B cell (primary cell): ENCODE measurements around the gene RIMBP2. TPM values are rescaled to one million over a fixed set of nuclear protein-coding genes. Genes with fewer than 3 reads are reported as not detected.

Experiments used
- ATAC-seq: fragments of 200-7000 bp; cut with Tn5 transposase; one replicate; pipeline ENCODE4 v1.10.0; 2021; ENCODE audit warnings: low read depth, mild to moderate bottlenecking, moderate number of reproducible peaks, moderate library complexity
- CTCF ChIA-PET: fragments of 350-600 bp; sonication (Branson Sonifier 250); formaldehyde crosslinking; loops from one replicate; lab custom pipeline; 2021; ENCODE audit warnings: antibody characterized with exemption, inconsistent platforms; lab: Charles Lee
- POLR2A ChIA-PET: fragments of 350-600 bp; sonication (Branson Sonifier 250); formaldehyde crosslinking; loops from one replicate; lab custom pipeline; 2021; ENCODE audit warnings: antibody characterized with exemption; lab: Charles Lee
- DNase-seq: peaks from one replicate; pipeline ENCODE4 v3.0.0; 2013
- H2AFZ ChIP-seq: 2 replicates; pipeline ENCODE4 v1.6.1; 2012; ENCODE audit warnings: mild to moderate bottlenecking, low read depth, low read length; ENCODE audit not compliant: insufficient read depth, poor library complexity, severe bottlenecking
- H3K27ac ChIP-seq, 2 donors: 1 replicate in 1 of 2; 2 replicates in 1 of 2; pipeline ENCODE4 v1.5.1; 2012 to 2013; ENCODE audit warnings: low read length in 2 of 2, mild to moderate bottlenecking in 2 of 2, moderate library complexity in 1 of 2
- H3K27me3 ChIP-seq, 4 experiments: fragments of 200-600 bp in 1 of 4; sonication (generic) in 1 of 4; replicated peaks in 1 of 4; 1 replicate in 2 of 4; 2 replicates in 2 of 4; pipeline versions ENCODE4 v1.6.1 to v1.7.0; 2013 to 2016; ENCODE audit warnings: low read length in 3 of 4, mild to moderate bottlenecking in 2 of 4, mixed read lengths in 1 of 4, moderate library complexity in 1 of 4; ENCODE audit not compliant: insufficient read depth in 4 of 4, control insufficient read depth in 3 of 4; ENCODE audit errors: control extremely low read depth in 1 of 4
- H3K36me3 ChIP-seq, 2 experiments: replicated peaks in 1 of 2; 1 replicate in 1 of 2; 2 replicates in 1 of 2; pipeline versions ENCODE4 v1.6.1 to v1.7.1; 2013; ENCODE audit warnings: low read length in 1 of 2; ENCODE audit not compliant: insufficient read depth in 2 of 2, control insufficient read depth in 1 of 2; ENCODE audit errors: control extremely low read depth in 1 of 2, extremely low read depth in 1 of 2
- H3K4me1 ChIP-seq, 2 donors: fragments of 200-600 bp in 1 of 2; sonication (generic) in 1 of 2; 1 replicate in 1 of 2; 2 replicates in 1 of 2; pipeline versions ENCODE4 v1.5.1 to v1.6.1; 2013 to 2017; ENCODE audit warnings: low read length in 2 of 2; ENCODE audit not compliant: control insufficient read depth in 2 of 2, insufficient read depth in 2 of 2
- H3K4me2 ChIP-seq: replicated peaks from 2 replicates; pipeline ENCODE3; 2012; ENCODE audit warnings: mild to moderate bottlenecking, low read depth, low read length; ENCODE audit not compliant: poor library complexity, severe bottlenecking
- H3K4me3 ChIP-seq, 5 experiments: fragments of 200-600 bp in 1 of 5; sonication (generic) in 1 of 5; 1 replicate in 3 of 5; 2 replicates in 2 of 5; pipeline versions ENCODE4 v1.5.1 to v1.7.0; 2011 to 2016; ENCODE audit warnings: low read length in 4 of 5, mild to moderate bottlenecking in 4 of 5, low read depth in 2 of 5, control low read depth in 1 of 5, moderate library complexity in 1 of 5; ENCODE audit not compliant: insufficient read depth in 1 of 5; ENCODE audit errors: control extremely low read depth in 1 of 5, extremely low read depth in 1 of 5
- H3K79me2 ChIP-seq: fragments of 200-600 bp; sonication (generic); one replicate; pipeline ENCODE4 v1.6.0; 2016; ENCODE audit warnings: low read length; ENCODE audit not compliant: control insufficient read depth, insufficient read depth
- H3K9ac ChIP-seq: fragments of 200-600 bp; sonication (generic); 2 replicates; pipeline ENCODE4 v1.6.1; 2017; ENCODE audit warnings: mild to moderate bottlenecking, low read length, moderate library complexity
- H3K9me3 ChIP-seq, 3 donors: one replicate each; pipeline versions ENCODE4 v1.6.1 to v1.7.1; 2013; ENCODE audit warnings: low read length in 2 of 3; ENCODE audit not compliant: control insufficient read depth in 2 of 3, insufficient read depth in 1 of 3; ENCODE audit errors: control extremely low read depth in 1 of 3
- H4K20me1 ChIP-seq: 2 replicates; pipeline ENCODE4 v1.6.0; 2012; ENCODE audit warnings: mild to moderate bottlenecking, low read length; ENCODE audit not compliant: insufficient read depth, control insufficient read depth, poor library complexity, severe bottlenecking
- H3K27ac Mint-ChIP-seq: one replicate; pipeline ENCODE4 v1.8.0; 2021; ENCODE audit warnings: mixed read lengths
- H3K27me3 Mint-ChIP-seq: one replicate; pipeline ENCODE4 v1.8.0; 2021; ENCODE audit warnings: mixed read lengths
- H3K4me1 Mint-ChIP-seq: one replicate; pipeline ENCODE4 v1.8.0; 2021; ENCODE audit warnings: mixed read lengths
- H3K4me3 Mint-ChIP-seq: one replicate; pipeline ENCODE4 v1.8.0; 2021; ENCODE audit warnings: mixed read lengths
- H3K9me3 Mint-ChIP-seq: one replicate; pipeline ENCODE4 v1.8.0; 2022; ENCODE audit warnings: mixed read lengths; ENCODE audit not compliant: insufficient read depth
- CTCF ChIP-seq: fragments of 200-600 bp; IDR thresholded peaks from one replicate; pipeline ENCODE4 v1.8.0; 2022; ENCODE audit warnings: antibody characterized with exemption, mild to moderate bottlenecking
- EZH2 ChIP-seq: IDR thresholded peaks from 2 replicates; pipeline ENCODE4 v1.6.1; 2012; ENCODE audit warnings: borderline replicate concordance, low read depth, mild to moderate bottlenecking, moderate library complexity, low read length; ENCODE audit not compliant: insufficient read depth, poor library complexity, severe bottlenecking
- WGBS: methylation state at CpG from one replicate; pipeline ENCODE4 v1.1.5; 2013; ENCODE audit warnings: missing lambda C conversion rate; ENCODE audit not compliant: insufficient coverage; 5-methylcytosine and 5-hydroxymethylcytosine counted together
- intact Hi-C: fragments of 100-400 bp; cut with micrococcal nuclease; formaldehyde crosslinking; loops from one replicate; pipeline ENCODE4 v1.10.0; 2022
- polyA plus RNA-seq: library from polyadenylated mRNA; depleted of rRNA; stranded (reverse); fragments of >200 nt; gene quantifications from 2 replicates; pipeline ENCODE4 v1.2.3, GENCODE V29; 2012
- total RNA-seq, 2 donors: library from RNA; stranded (reverse); fragments of 120-200 nt in 1 of 2; gene quantifications; 1 replicate in 1 of 2; 2 replicates in 1 of 2; pipeline versions ENCODE4 v1.2.3 to v1.2.4, GENCODE V29; 2013 to 2022

The RIMBP2 gene
- total and polyA plus RNA-seq, 2 donors (not counting 1 experiment from before 2014, with no cell fraction given), result not detected

DNA sequence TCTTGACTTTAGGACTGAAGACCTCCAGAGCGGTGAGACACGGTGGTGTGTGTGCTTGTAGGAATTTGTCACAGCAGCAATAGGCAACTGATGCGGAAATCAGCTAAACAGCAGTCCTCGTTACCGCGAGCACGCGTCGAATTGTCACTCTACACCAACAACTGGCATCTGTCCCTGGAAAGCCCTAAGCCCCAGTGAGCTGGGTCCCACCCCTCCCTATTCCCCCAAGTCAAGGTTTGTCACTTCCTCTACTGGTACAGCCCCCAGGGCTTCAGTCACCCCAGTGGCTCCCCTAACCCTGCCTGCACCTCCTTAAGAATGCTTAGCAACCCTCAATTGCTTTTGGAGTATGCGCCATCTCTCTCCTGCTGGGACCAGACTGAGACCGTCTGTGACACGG is 204.8 kb downstream of the RIMBP2 start:
- no peak for TF ChIP-seq EZH2
- no peak for TF ChIP-seq CTCF
- Mint-ChIP-seq H3K27ac (no peak overlapping the region), H3K27me3 (no peaks in the 10 kb centered on the region), H3K4me1 (no peaks in the 10 kb centered on the region), H3K9me3 (peaks cover 6% of the 10 kb centered on the region), H3K4me3 (no peak overlapping the region)
- ATAC-seq (no peak), DNase-seq (no peak)
- Histone ChIP-seq H4K20me1 (no peaks in the 10 kb centered on the region), H3K27me3 (no peaks in the 10 kb centered on the region), H2AFZ (no peak overlapping the region), H3K4me2 (no peak overlapping the region), H3K9me3 (peaks cover 0 to 18% (median 0%) of the 10 kb centered on the region in 3 donors), H3K36me3 (no peaks in the 10 kb centered on the region), H3K4me3 (no peak overlapping the region), H3K79me2 (no peaks in the 10 kb centered on the region), H3K4me1 (no peaks in the 10 kb centered on the region), H3K27ac (no peak overlapping the region), H3K9ac (no peak overlapping the region)
- intact Hi-C loops, result no loop called here
- POLR2A ChIA-PET, result no interaction called here
- 86% methylated on average over 12 of the region's 12 CpGs for WGBS
- CTCF ChIA-PET, result no interaction called here

DNA sequence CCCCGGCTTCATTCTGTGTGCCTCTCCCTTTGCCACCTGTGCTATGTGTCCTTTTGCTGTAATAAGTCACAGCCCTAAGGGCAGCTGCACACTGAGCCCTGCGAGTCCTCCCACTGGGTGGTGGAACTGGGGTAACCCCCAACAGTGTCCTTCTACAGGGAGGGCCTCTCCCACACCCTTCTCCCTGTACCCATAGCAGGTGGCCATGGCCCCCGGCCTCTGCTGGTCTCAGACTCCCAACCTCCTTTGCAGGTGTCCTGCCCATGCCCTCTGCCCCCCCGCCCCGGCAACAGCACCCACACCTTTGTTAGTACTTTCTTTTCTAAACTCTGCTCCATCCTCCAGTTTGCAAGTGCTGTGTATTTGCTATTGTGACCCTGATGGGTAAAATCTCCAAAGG is 206.6 kb downstream of the RIMBP2 start:
- DNase-seq (no peak), ATAC-seq (no peak)
- Mint-ChIP-seq H3K27ac (no peak overlapping the region), H3K27me3 (no peaks in the 10 kb centered on the region), H3K4me3 (no peak overlapping the region), H3K9me3 (peaks cover 6% of the 10 kb centered on the region), H3K4me1 (no peaks in the 10 kb centered on the region)
- POLR2A ChIA-PET, result no interaction called here
- H3K9ac ChIP-seq, result no peak overlapping the region
- no peak overlapping the region for H2AFZ ChIP-seq
- no peaks in the 10 kb centered on the region for H3K27me3 ChIP-seq
- H3K4me1 ChIP-seq, result no peaks in the 10 kb centered on the region
- intact Hi-C loops, result no loop called here
- H3K9me3 ChIP-seq, result peaks cover 0 to 14% (median 0%) of the 10 kb centered on the region in 3 donors
- CTCF ChIA-PET, result no interaction called here
- H3K4me2 ChIP-seq, result no peak overlapping the region
- H3K36me3 ChIP-seq, result no peaks in the 10 kb centered on the region
- H3K4me3 ChIP-seq, result no peak overlapping the region
- no peaks in the 10 kb centered on the region for H3K79me2 ChIP-seq
- no peaks in the 10 kb centered on the region for H4K20me1 ChIP-seq
- TF ChIP-seq CTCF, result no peak
- TF ChIP-seq EZH2, result no peak
- no peak overlapping the region for H3K27ac ChIP-seq
- 77% methylated on average over 2 of the region's 5 CpGs for WGBS
